NCI-H226 (cell line): ENCODE results near the gene SPRY4.
"Not testable (repeated sequence)": the region's sequence is repeated elsewhere in the genome, so short reads cannot be mapped to it uniquely, and the experiment has no call there.

ENCODE experiments used
- DNase-seq: peaks from one replicate; pipeline ENCODE4 v3.0.0-alpha.2; 2015

Gene SPRY4

DNA sequence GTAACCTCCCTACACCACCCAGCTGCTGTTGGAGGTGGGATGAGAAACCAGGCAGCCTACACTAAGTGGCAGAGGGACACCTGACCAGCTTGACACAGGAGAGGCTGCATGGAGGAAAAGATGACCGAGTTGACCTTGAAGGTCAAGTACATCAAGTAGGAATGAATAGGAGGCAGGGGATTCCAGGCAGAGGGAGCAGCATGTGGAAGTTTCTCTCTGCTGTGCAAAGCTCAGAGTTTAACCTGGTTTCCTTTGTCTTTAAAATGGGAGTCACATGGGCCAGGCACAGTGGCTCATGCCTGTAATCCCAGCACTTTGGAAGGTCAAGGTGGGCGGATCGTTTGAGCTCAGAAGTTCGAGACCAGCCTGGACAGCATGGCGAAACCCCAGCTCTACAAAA, 32.6 kb downstream of the SPRY4 start:
- DNase-seq = no peak

DNA sequence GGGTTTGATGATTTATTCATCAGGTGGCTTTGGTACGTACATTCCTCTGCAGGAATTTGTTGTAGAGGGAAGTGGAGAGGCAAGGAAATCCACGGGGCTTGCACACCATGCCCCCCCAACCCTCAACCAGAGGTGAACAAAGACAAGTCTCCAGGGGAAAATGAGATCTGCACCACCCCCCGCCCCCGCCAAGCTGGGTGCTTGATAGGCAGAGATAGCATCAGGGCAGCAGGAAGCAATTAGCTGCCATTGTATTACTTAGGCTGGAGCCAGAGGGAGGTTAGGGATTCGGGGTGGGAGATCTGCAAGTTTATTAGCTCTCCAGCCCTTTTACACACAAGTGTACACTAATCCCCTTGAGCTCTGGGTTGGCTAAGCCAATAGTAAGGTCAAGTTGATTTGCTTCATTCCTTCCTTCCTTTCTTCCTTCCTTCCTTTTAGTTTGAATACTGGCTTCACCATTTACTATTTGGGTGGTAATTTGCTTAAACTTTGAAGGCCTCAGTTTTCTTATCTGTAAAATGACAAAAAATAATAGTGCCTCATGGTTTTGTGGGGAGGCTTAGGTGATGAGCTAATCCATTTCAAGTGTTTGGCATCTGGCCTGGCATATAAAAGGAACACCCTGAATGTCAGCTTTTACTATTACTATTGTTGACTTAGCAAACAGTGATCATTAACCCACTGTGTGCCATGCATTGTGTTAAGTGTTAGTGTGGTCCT, 34.1 kb downstream of the SPRY4 start:
- DNase-seq = peak; percentile 43

DNA sequence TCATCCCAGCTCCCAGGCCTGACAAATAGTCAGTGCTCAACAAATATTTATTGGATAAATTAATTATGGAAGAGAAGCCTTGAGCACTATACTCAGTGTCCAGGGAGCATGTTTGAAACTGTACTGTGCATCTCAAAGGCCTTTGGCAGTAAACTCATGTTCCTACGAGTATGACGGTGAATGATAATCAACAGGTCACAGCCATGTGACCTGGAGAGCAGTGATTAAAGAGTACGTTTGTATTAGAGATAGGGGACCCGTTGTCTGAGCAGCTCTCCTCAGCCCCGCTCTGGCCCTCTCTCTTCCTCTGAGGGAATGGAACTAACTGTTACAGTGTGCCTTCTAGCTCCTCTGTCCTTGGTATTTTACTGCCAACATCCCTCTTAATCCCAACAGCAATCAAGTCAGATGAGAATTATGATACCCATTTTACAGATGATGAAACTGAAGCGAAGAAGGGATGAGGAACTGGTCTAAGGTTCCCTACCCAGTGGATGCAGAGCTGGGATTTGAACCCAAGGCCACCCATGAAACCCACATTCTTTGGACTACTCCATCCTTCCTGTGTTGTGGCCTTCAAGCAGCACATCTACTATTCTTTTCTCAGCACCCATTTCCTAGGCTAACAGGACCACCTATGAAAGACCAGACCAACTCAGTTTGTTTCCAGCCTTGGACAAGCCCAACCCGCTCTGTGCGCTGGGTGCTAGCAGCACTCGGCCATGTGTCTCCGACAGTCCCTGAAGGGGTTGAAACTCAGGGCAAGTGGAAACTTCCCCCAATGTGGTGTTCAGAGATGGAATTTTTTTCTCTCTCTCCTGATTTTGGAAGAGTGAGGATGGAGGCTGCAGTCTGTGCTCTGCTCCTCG, 34.9 kb downstream of the SPRY4 start:
- no peak for DNase-seq

DNA sequence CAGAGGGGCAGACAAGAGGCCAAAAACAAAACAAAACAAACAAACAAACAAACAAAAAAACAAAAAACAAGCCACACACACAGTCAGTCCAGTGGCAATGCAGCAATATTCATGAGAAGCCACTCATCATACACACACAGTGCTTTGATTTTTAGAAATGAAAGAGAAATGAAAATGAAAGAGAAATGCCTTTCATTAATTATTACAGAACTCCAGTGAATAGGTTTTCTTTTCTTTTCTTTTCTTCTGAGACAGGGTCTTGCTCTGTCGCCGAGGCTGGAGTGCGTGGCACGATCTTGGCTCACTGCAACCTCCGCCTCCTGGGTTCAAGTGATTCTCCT, 36.9 kb downstream of the SPRY4 start:
- no peak for DNase-seq

DNA sequence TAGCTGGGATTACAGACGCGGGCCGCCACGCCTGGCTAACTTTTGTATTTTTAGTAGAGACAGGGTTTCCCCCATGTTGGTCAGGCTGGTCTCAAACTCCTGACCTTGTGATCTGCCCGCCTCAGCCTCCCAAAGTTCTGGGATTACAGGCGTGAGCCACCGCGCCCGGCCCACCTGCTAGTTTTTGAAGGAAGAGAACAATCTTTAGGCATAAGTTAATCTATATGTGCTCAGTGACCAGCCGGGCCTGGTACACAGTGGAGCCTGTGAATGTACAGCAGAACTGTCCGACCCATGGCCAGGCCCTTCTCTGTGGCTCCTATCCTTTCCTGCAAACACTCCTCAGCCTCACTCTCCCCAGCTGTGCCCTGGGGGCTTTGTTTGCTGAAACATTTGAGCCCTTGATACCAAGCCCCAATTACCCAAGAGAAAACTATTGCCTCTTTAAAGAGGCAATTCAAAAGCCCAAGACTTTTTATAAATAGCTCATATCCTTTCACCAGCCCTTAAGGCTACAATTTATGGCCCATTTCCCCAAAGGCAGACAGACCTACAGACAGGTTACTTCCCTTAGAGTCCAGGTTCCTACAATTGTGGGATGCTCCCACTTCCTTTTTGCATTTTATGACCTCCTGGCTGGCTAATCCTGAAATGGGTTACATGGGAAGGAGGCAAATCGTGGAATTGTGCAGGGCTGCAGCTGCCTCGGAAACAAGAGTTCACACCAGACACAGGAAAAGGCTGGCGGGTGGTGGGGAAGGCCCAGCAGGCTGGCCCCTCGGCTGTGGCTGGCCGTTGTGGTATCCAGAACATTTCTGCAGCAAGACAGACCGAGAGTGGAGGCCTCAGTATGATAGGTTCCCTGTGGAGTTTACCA, 37.5 kb downstream of the SPRY4 start:
- no peak for DNase-seq

DNA sequence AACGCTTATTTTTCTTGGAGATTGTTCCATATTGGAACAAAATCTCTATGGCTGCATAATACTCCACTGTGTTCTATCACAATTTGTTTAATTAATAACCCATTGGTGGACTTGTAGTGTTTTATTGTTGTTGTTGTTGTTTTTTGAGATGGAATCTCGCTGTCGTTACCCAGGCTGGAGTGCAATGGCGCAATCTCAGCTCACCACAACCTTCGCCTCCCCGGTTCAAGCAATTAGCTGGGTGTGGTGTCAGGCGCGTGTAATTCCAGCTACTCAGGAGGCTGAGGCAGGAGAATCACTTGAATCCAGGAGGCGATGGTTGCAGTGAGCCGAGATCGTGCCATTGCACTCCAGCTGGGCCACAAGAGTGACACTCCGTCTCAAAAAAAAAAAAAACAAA, 38.7 kb downstream of the SPRY4 start:
- DNase-seq = no peak

DNA sequence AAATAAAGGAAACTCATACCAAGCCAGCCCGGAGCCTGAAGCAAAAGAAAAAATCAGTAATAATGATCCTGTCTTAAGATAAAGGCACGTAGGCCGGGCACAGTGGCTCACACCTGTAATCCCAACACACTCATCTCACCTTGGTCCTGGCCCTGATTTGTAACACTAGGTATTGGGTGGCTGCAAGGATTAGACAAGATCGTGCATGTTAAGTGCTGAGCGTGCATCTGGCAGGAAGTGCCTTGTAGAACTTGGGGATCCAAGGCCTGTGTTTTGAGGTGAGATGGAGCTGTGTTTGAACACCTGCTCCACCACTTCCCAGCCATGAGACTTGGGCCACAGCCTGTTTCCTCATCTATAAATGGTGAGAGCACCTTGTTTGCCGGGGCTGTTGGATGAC, 41.5 kb downstream of the SPRY4 start:
- DNase-seq = no peak

DNA sequence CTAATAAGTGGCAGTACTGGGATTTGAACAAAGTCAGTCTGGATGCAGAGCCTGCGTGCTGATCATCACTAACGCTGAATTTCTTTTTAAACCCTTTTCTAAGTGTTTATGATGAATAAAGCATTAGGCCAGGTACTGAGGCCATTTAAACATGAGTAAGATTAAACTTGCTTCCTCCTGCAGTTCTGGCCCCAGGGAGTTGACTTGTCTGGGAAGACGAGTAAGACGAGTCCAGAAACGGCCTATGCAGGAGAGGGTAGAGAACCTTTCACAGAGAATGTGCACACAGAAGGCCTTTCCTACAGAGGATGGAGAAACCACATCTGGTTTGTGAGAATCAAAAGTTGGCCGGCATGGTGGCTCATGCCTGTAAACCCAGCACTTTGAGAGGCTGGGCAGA, 42.9 kb downstream of the SPRY4 start:
- DNase-seq = no peak

DNA sequence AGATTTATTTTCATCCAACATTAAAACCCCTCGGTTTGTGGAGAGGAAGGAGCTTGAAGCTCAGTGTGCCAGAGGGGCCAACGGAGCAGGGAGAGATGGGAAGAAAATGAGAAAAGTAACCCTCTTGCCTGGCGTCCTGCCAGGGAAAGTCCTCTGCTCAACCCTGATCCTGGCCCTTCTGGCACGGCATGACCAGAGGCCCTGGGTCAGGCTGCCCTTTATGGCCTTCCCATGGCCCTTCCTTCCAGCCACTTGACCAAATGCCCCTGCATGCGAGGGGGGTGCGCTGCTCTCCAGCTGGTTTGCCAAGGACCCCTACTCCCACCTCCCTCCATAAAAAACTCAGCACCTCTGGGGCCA, 43.8 kb downstream of the SPRY4 start:
- DNase-seq = no peak

DNA sequence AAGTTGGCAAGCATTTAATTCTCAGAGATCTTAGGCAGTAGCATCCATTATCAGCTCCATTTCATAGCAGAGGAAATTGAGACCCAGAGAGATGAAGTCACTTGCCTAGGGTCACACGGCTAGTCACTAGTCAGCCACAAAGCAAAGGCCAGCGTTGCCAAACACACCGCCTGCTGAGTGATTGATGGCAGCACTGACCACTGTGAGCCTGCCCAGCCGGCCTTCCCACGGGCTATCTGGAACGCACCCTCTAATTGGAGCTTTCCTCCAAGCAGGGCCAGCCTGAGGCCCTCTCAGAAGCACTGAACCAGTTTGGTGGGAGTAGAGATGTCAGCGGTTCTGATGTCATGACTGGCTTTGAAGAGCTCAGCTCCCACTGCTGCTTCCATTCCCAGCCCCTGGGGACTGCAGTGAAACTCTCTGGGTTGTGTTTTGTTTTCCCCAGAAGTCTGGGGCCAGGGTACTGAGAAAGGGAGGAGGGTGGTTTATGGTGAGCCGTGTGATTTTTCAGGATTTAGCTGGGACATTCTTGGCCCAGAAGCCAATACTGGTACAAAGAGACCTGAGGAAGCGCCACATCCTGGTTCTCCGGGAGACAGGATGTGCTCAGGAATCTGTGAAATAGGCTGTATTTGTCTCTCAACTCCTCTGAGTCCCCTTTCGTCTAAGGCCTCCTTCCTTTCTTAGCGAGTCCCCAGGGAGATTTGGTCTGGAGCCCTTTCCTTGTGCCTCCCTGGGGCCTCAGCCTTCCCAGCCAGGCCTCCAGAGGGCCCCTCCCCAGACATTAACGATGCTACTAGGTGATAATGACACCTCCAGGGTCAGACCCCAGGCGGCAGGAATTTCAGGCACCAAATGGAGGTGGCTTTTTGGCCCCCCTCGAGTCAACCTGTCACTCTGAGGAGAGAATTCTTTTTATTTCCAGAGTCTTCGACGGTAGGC, 44.5 kb downstream of the SPRY4 start:
- no peak for DNase-seq

DNA sequence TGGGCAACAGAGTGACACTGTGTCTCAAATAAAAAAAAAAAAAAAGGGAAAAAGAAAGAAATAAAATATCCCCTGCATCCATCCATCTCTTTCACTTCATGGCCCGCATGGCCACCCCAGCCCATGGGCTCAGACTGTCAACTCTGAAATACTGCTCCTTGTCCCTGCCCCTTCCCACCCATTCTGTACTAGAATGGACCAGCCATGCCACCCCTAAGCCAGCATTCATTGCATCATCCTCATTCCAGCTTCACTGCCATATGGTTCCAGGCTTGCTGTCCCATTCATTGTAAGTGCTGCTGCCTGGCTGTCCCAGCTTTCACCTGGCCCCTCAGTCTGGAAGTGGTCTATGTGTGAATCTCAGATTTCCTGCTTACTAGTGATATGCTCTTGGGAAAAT, 46.2 kb downstream of the SPRY4 start:
- DNase-seq = no peak

DNA sequence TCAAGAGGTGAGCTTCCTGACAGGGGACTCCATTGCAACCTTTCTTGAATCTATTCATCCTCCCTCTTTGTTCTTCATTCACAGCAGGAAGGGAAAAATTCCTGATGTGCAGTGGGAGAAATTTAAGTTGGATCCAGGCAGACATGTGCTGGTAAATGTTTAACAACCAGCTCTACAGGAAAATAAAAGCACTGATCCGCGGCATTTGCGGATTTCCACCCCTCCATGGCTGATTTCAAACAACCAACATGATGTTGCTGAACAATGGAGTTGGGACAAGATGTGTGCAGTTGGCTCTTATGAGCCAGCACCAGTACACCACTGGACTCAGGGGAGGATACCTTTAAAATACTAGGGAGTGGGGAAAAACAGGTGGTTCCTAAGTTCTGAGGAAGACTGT, 47.0 kb downstream of the SPRY4 start:
- DNase-seq = no peak

DNA sequence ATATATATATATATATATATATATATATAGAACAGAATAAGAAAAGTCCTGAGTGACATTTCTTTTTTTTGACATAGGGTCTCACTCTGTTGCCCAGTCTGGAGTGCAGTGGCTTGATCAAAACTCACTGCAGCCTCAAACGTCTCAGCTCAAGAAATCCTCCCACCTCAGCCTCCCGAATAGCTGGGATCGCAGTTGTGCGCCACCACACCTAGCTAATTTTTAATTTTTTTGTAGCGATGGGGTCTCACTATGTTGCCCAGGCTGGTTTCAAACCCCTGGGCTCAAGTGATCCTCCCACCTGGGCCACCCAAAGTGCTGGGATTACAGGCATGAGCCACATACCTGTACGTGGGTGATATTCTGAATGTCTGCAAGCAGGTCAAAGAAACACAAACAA, 48.3 kb downstream of the SPRY4 start:
- DNase-seq = no peak

DNA sequence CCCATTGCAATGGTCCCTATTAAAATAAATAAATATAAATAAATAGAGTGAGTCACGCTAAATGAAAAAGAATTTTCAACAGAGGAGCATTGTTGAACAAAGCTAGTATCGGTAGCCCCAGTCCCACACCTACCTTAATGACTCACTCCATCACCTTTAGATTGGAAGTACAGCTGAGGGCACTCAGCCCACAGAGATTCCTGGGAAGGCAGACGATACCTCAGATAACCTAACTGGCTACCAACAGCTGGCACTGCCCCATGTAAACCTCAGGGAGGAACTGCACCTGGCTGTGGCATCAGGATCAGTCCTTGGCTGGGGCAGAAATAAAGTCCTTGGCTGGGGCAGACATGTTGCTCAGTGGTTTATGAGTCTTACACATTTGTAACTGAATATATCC, 49.3 kb downstream of the SPRY4 start:
- DNase-seq = no peak

DNA sequence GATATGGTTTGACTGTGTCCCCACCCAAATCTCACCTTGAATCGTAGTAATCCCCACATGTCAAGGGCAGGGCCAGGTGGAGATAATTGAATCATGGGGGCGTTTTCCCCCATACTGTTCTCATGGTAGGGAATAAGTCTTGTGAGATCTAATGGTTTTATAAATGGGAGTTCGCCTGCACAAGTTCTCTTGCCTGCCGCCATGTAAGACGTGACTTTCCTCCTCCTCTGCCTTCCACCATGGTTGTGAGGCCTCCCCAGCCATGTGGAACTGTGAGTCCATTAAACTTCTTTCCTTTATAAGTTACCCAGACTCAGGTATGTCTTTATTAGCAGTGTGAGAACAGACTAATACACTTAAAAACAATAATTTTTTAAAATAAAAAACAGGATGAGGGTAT, 52.2 kb downstream of the SPRY4 start:
- DNase-seq = not testable (repeated sequence)

DNA sequence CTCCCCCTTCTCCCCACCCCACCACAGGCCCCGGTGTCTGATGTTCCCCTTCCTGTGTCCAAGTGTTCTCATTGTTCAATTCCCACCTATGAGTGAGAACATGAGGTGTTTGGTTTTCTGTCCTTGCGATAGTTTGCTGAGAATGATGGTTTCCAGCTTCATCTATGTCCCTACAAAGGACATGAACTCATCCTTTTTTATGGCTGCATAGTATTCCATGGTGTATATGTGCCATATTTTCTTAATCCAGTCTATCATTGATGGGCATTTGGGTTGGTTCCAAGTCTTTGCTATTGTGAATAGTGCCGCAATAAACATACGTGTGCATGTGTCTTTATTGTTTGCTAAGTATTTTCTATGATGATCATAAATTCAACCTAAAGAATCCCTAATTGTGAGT, 60.7 kb downstream of the SPRY4 start:
- not testable (repeated sequence) for DNase-seq

DNA sequence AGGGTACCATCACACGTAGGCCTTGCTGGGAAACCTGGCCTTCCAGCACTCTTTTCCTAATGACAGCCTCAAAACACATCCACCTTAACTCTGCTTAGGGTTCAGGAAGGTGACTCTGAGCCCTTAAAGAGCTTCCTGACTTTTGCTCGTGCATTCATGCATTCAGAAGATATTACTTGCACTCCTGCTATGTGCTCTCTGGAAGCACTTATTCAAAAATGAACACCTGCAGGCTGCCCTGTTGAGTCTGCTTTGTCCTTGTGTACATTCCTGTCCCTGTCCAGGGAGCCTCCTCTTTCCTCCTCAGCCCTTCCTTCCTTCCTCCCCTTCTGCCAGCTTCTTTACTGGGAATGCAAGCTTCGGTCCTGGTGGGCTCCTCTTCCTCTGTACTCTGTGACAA, 61.5 kb downstream of the SPRY4 start:
- DNase-seq = no peak

DNA sequence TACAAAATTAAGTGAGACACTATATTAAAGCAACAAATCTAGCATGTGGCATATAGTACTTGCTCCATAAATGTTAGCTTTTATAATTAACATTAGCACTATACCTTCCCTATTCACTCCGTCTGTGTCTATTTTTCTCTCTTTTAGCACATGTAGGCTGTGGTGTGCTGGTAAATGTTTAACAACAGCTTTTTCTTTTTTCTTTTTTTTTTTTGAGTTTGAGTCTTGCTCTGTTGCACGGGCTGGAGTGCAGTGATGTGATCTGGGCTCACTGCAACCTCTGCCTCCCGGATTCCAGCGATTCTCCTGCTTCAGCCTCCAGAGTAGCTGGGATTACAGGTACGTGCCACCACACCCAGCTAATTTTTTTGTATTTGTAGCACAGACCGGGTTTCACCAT, 62.1 kb downstream of the SPRY4 start:
- no peak for DNase-seq
